Measurements from ENCODE around the gene MLLT10.
A peak's percentile ranks its signal among the peaks of the same experiment; 100 is the strongest.
"Not testable (repeated sequence)": the region's sequence is repeated elsewhere in the genome, so short reads cannot be mapped to it uniquely, and the experiment has no call there.

Gene MLLT10

DNA sequence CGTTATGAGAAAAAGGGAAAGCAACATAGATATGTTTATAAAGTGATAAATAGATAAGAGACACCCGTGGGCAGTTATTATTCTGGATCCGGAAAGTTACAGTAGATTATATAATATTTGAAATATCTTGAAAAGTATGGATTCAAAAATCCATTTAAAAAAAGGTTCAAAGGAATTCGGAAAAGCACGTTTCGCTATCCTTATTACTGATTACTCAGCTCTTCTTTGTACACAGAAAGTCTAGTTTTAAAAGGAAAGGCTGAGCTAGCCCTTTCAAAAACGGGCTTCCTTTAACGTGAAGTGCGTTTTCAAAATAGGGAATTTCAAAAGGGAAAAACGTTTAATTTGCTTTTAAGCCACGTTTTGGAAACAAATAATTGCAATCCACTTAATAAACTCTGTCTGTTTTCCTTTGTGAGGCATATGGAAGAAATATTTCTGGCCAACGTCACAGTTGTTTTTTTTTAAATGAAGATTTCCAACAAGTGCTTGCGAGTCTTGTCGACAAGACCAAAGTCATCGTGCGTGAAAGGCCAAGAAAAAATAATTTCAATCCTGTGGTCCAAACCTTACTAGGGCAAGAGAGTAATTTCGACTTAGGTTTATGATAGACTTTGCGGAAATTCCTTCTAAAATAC lies 6.3 kb upstream of the MLLT10 start:
- no peak for DNase-seq (ENCODE audit: low read depth in 2 of 2)

DNA sequence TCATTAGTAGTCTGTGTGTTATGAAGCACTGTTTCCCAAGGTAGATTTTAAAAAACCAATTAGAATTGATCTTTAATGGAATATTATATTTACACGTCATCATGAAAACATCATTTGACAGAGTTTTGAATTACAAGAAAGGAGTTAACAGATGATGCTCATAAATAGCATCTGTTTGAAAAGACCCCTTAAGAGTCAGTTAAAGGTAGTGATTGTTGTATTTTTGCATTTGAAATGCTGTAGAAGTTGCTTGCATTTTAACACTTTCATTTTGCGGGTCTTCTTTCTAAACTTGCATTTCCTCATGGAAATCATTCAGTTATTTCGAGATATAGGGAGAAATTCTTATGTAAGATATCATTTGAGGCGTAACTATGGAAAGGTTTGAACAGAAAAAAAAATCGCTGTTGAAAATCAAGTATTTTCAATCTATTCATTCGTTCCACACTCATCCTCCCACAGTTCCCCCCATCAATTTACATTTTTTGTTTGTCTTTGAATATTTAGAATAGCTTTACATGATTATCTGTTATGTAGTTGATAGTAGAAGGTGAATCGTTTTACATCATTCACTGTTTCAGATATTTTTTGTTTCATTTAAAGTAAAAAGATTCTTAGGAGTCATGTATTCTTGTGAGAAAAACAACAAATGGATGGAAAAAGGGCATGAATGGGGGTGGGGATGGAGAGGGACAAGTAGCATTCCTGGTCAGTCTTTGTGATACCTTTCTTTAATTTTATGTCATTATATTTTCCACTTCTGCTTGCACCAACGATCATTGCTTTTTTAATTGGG lies 5.6 kb upstream of the MLLT10 start:
- no peak for DNase-seq (ENCODE audit: low read depth in 2 of 2)

DNA sequence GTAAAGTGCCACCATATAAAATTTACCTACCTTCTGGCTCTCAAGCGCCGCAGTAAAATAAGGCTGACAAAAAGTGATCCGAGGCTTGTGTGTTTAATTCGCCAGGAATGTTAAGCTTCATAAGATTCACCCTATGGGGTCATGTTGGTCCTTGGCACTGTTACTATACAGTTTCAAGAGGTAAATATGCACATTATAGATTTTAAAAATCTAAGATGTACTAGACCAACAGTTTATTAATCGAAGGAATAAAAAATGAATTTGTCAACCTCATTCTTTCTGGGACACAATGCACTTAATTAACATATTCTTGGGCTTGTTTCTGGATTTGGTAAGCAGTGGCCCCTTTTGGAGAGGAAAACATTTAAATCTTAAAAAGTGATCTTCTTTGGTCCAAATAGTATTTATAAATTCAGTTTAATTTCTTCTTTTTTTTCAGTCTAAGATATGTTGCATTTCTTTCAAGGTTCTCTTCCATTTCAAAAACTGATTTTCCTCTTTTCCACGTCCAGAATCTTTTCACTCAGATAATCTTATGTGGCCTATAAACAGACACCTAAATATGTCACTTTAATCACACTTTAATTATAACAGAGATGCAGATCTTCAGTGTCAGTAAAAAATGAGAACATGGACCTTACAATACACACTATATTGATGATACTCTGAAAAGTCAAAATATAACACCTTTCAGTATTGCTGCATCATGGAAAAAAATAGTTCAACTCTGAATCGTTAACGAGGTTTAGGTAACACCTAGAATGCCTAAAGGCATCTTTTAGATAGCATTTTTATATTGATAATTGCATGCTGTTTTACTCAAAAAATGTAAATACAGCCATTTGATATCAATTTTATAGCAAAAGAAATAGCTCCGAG lies 4.8 kb upstream of the MLLT10 start:
- DNase-seq (ENCODE audit: low read depth in 2 of 2), result no peak

GRCh38 chr10:21530168-21530567 lies 3.9 kb upstream of the MLLT10 start:
- DNase-seq (ENCODE audit: low read depth in 2 of 2), result no peak

DNA sequence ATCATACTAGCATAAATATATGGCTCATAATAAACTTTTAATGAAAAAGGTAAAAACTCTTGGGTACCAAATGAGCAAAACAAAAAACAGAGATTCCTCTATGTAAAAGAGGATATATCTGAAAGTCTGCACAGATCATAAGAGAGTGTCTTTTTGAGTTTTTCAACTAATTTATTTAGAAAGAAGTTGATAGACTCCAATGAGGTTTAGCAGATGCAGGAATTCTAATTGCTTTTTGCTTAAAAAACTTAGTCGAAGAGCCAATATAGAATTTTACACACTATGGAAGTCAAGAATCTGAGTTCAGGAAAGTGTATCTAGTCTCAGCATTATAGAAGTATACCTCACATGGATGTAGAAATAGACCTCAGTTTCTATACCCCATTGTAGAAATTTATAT lies 3.4 kb upstream of the MLLT10 start:
- no peak for DNase-seq (ENCODE audit: low read depth in 2 of 2)

- DNase-seq (ENCODE audit: low read depth in 2 of 2), result no peak
Observed at GRCh38 chr10:21531164-21531563, 2.9 kb upstream of the MLLT10 start.

DNA sequence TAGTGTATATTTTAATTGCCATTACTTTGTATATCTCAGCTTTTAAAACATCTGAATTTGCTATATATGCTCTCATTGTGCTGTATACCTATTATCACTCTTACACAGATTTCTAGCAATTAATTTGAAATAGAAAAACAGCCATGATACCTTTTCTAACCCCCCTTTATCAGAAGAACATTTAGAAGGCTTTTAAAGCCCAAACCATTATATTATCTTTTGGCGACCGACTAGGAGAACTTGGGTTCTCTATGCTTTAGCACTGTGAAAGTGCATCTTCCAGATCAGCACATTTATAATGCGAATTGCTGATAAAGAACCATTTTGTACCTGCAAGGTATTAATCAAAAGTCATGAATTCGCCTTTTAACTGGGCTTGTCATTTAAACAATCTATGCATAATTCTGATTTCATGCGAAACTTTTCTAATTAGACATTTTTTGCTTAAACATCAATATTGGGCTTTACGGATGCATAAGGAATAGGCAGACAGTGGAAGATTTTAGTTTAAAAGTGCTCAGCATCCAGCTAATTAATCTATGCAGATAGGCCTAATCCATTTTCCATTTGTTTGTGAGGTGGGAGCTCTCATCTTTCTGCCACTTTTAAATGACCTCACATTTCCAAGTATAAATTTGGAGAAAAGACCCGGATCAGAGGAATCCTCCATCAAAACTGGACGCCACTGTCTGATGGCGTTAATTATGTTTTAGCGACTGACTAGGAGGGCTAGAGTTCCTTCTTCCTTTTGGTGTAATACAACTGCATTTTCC lies 1.2 kb upstream of the MLLT10 start:
- no peak for DNase-seq (ENCODE audit: low read depth in 2 of 2)

DNA sequence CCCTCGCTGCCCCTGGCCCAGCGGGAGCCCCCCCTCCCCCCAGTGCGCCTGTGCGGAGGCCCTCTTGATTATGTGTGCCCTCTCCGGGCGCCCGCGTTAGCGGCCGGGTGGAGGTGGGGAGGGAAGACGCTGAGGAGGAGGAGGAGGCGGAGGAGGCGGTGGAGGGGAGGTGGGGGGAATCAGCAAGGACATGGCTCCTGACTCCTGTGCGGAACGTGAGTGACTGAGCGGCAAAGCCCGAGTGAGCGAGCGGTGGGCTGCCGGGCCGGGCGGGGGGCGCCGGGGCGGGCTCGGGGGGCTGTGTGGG lies 201 bp downstream of the MLLT10 start:
- no peak for DNase-seq (ENCODE audit: low read depth in 2 of 2)

DNA sequence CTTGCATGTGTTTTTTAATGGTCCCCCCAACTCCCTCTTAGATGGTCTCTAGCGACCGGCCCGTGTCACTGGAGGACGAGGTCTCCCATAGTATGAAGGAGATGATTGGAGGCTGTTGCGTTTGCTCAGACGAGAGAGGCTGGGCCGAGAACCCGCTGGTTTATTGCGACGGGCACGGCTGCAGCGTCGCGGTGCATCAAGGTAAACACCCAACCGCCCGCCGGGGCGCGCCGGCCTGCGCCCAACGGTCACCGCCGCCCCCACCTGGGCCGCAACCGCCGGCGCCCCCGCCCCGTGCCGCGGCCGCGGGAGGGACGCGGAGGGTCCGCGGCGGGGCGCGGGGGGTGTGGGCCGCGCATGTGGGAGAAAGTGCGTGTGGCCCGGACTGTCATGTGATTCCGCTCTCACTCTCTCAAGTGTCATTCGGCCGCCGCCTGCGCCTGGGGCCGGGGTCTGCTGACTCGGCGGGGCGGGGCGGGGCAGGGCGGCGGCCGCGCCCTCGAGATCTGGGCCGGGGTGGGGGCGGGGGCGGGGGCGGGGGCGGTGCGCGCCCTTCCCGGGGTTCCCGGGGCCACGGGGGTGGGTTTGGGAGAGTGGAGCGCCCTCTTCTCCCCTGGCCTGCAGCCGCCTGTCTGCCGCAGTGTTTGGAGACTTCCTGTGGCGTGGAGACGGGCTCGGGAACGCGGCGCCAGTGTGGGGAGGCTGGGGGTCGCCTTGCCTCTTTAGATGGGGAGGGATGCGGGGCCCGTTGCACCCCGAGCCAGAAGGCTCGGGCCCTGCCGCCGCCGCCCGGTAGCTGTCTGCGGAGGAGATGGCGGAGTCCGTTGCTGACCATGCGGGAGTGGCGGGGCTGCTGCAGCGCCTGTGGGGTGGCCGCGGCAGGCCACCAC lies 817 bp downstream of the MLLT10 start:
- peak; percentile 24 to 40 for DNase-seq (ENCODE audit: low read depth in 2 of 2)

DNA sequence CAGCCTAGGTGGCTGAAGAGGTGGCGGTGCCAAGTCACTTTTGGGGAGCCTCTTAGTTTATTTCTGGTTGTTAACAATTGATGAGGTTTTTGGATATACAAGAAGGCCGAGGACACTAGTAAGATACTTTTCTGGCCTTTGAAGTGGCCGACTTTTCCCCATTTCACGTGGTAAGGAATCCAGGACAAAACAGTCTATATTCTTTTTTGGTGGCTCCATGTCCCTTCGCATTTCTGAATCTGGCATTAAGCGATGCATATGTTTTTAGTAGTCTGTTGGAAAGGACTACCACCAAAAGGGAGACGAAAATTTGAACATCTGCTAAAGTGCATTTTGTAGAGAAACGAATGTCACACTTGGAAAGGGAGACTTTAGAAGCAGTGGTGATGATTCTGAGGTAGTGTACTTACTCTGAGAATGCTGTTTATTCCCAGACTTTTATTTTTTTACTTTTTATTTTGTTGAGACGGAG lies 1.5 kb downstream of the MLLT10 start:
- no peak for DNase-seq (ENCODE audit: low read depth in 2 of 2)

DNA sequence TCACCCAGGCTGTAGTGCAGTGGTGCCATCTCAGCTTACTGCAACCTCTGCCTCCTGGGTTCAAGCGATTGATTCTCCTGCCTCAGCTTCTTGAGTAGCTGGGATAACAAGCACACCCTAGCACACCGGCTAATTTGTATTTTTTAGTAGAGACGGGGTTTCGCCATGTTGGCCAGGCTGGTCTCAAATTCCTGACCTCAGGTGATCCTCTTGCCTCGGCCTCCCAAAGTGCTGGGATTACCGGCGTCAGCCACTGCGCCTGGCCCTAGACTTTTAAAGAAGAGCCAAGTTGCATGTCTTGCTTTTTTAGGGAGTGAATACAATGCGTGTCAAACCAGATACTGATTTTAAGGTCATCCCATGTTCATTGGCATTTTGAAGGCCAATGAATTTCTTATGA lies 1.9 kb downstream of the MLLT10 start:
- not testable (repeated sequence) for DNase-seq (ENCODE audit: low read depth in 2 of 2)

DNA sequence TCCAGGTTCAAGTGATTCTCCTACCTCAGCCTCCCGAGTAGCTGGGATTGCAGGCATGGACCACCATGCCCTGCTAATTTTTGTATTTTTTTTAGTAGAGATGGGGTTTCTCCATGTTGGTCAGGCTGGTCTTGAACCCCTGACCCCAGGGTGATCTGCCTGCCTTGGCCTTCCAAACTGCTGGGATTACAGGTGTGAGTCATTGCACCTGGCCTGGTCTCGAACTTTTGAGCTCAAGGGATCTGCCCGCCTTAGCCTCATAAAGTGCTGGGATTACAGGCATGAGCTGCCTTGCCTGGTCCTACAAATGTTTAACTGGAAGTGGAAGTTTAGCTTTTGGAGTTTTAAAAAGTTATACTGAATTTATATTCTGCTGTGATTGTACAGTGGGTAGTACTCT lies 2.8 kb downstream of the MLLT10 start:
- no peak for DNase-seq (ENCODE audit: low read depth in 2 of 2)

DNA sequence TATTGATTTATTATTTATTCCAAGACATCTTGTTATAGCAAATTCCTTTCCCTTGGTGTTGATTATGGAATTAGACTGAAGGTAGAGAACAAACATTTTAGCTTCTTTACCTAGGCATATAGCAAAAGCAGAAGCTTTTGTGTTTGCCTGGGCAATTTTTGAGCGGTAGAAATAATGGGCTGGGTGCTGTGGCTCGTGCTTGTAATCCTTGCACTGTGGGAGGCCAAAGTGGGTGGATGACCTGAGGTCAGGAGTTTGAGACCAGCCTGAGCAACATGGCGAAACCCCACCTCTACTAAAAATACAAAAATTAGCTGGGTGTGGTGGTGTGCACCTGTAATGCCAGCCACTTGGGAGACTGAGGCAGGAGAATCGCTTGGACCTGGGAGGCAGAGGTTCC lies 6.7 kb downstream of the MLLT10 start:
- not testable (repeated sequence) for DNase-seq (ENCODE audit: low read depth in 2 of 2)

GRCh38 chr10:21547246-21547645 lies 13.2 kb downstream of the MLLT10 start:
- DNase-seq (ENCODE audit: low read depth in 2 of 2), result no peak

DNA sequence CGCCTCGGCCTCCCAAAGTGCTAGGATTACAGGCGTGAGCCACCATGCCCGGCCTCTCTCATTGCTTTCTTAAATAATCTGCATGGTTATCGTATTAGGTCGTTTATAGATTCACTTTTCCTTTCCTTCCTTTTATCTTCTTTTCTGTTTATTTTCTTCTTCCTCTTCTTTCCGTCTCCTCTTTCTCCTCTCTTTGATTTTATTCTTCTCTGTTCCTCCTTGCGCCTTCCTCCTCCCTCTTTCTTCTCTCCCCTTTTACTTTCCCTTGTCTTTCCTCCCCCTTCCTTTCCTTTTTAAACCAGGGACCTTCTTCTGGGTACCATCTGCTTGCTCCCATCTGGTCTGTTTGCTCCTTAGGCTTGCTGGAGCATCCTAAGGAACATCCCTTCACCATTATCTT lies 18.6 kb downstream of the MLLT10 start:
- DNase-seq (ENCODE audit: low read depth in 2 of 2), result no peak

DNA sequence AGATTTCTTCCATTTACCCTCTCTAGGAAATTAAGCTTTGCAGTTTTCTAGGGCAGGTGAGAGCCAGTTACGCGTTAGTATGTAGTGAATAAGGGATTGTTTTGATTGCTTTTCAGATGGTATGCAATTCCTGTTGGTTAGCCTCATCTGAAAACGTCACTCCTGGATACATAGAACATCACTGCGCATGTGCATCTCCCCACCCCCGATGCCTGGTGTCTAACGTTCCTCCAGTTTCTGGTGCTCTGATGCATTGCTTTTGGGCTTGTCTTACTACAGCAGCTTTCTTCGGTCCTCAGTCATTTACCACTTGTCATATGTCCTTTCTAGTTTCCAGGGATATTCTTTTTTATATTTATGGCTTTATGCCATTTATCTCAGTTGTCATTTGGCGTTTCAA lies 22.5 kb downstream of the MLLT10 start:
- DNase-seq (ENCODE audit: low read depth in 2 of 2), result no peak

DNA sequence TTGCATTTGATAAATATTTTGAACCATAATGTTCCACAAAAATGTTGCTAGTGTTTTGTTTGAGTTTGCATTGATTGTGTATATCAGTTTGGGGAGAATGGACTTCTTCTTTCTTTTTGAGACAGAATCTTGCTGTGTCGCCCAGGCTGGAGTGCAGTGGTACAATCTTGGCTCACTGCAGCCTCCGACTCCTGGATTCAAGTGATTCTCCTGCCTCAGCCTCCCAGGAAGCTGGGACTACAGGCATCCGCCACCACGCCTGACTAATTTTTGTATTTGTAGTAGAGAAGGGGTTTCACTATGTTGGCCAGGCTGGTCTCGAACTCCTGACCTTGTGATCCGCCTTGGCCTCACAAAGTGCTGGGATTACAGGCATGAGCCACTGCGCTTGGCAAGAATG lies 25.0 kb downstream of the MLLT10 start:
- DNase-seq (ENCODE audit: low read depth in 2 of 2), result not testable (repeated sequence)

DNA sequence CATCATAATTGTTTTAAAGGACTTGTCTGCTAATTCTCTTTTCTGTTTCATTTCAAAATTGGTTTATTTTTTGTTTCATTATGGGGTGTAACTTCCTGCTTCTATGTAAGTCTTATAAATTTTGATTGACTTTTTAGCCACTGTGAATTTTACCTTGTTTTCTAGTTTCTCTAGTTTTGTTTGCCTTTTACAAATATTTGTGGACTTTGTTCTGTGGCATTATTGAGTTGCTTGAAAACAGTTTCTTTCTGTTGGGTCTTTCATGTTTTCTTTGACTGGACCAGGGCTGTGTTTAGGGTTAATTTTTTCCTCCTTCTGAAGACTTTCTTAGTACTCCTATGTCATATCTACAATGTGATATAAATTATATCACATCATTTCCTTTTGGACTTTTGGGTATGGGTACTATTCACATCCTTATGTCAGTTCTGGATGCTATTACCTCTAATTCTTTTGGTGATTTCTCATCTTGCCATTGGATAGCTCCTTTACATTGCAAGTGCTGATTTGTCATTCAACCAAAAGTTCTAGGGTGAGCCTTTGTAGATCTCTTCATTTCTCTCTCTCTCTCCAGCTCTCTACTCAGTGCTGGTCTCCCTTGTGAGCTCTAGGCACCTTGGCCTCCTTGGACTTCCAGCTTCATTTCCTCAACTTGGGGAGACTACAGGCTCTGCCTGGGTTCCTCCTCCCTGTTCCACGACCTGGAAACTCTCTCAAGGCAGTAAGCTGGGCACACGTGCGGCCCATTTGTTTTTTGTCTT lies 36.9 kb downstream of the MLLT10 start:
- DNase-seq (ENCODE audit: low read depth in 2 of 2), result no peak

DNA sequence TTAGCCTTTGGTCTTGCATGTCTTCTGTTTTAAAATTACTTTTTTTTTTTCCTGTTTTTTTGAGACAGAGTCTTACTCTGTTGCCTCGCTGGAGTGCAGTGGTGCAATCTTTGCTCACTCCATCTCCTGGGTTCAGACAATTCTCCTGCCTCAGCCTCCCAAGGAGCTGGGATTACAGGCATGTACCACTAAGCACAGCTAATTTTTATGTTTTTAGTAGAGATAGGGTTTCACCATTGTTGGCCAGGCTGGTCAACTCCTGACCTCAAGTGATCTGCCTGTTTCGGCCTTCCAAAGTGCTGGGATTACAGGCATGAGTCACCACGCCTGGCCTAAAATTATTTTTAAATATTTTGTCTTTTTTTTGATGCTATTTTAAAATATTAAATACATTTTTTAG lies 38.5 kb downstream of the MLLT10 start:
- no peak for DNase-seq (ENCODE audit: low read depth in 2 of 2)

- not testable (repeated sequence) for DNase-seq (ENCODE audit: low read depth in 2 of 2)
Observed at GRCh38 chr10:21574514-21574913, 40.5 kb downstream of the MLLT10 start.

All from stimulated activated CD4-positive, alpha-beta T cell treated with anti-CD3 and anti-CD28 coated beads, Interleukin-4, amount 100 ng/mL, for 48 hours (primary cell).